ENCODE measurements around the gene LIX1L.

LIX1L gene

GRCh38 chr1:145967288-145967687 lies 9.5 kb upstream of the LIX1L start:
- Histone ChIP-seq H2AFZ (ENCODE audit: low read length) (no peak overlapping the region), H3K9me3 (replicated peaks; ENCODE audit: insufficient read depth, low read length) (no peaks in the 10 kb centered on the region), H3K4me1 (ENCODE audit: low read length) (peaks cover 19% of the 10 kb centered on the region), H3K36me3 (replicated peaks; ENCODE audit: insufficient read depth, low read length) (no peaks in the 10 kb centered on the region), H3K4me2 (ENCODE audit: low read depth, low read length) (no peak overlapping the region), H3K9ac (ENCODE audit: low read length) (no peak overlapping the region), H3K27me3 (replicated peaks; ENCODE audit: insufficient read depth, low read length) (peaks cover 15% of the 10 kb centered on the region), H4K20me1 (ENCODE audit: insufficient read depth, low read length) (no peaks in the 10 kb centered on the region), H3K27ac (ENCODE audit: low read length) (no peak overlapping the region), H3K4me3 (ENCODE audit: low read length) (no peak overlapping the region), H3F3A (ENCODE audit: insufficient read depth, low read length) (peaks cover 12% of the 10 kb centered on the region; the same call in 1 of the 2 replicates), H3K79me2 (ENCODE audit: low read length) (no peaks in the 10 kb centered on the region), H3K9me2 (replicated peaks; ENCODE audit: insufficient read depth, low read length) (no peaks in the 10 kb centered on the region)
- no peak for DNase-seq
- TF ChIP-seq EZH2phosphoT487 (IDR thresholded peaks at IDR 0.05; ENCODE audit: low read length) (no peak), EZH2 (optimal IDR thresholded peaks at IDR 0.05; ENCODE audit: low read depth, low read length) (no peak), CTCF (IDR thresholded peaks at IDR 0.05; ENCODE audit: low read length) (no peak)

GRCh38 chr1:145965119-145965744 lies 7.4 kb upstream of the LIX1L start:
- Histone ChIP-seq H3F3A (ENCODE audit: insufficient read depth, low read length) (peaks cover 12% of the 10 kb centered on the region; the same call in 1 of the 2 replicates), H3K4me1 (ENCODE audit: low read length) (peaks cover 34% of the 10 kb centered on the region), H3K4me2 (ENCODE audit: low read depth, low read length) (peak overlapping the region; percentile 63), H3K36me3 (replicated peaks; ENCODE audit: insufficient read depth, low read length) (no peaks in the 10 kb centered on the region), H3K79me2 (ENCODE audit: low read length) (no peaks in the 10 kb centered on the region), H3K27me3 (replicated peaks; ENCODE audit: insufficient read depth, low read length) (peaks cover 36% of the 10 kb centered on the region), H3K9ac (ENCODE audit: low read length) (peak overlapping the region; percentile 54; the same call in 1 of the 2 replicates), H3K4me3 (ENCODE audit: low read length) (peak overlapping the region; percentile 76), H3K27ac (ENCODE audit: low read length) (peak overlapping the region; percentile 2; the same call in 1 of the 2 replicates), H3K9me3 (replicated peaks; ENCODE audit: insufficient read depth, low read length) (no peaks in the 10 kb centered on the region), H3K9me2 (replicated peaks; ENCODE audit: insufficient read depth, low read length) (no peaks in the 10 kb centered on the region), H2AFZ (ENCODE audit: low read length) (peak overlapping the region; percentile 79), H4K20me1 (ENCODE audit: insufficient read depth, low read length) (no peaks in the 10 kb centered on the region)
- TF ChIP-seq EZH2 (optimal IDR thresholded peaks at IDR 0.05; ENCODE audit: low read depth, low read length) (no peak), EZH2phosphoT487 (IDR thresholded peaks at IDR 0.05; ENCODE audit: low read length) (no peak), CTCF (IDR thresholded peaks at IDR 0.05; ENCODE audit: low read length) (no peak)
- no peak for DNase-seq

DNA sequence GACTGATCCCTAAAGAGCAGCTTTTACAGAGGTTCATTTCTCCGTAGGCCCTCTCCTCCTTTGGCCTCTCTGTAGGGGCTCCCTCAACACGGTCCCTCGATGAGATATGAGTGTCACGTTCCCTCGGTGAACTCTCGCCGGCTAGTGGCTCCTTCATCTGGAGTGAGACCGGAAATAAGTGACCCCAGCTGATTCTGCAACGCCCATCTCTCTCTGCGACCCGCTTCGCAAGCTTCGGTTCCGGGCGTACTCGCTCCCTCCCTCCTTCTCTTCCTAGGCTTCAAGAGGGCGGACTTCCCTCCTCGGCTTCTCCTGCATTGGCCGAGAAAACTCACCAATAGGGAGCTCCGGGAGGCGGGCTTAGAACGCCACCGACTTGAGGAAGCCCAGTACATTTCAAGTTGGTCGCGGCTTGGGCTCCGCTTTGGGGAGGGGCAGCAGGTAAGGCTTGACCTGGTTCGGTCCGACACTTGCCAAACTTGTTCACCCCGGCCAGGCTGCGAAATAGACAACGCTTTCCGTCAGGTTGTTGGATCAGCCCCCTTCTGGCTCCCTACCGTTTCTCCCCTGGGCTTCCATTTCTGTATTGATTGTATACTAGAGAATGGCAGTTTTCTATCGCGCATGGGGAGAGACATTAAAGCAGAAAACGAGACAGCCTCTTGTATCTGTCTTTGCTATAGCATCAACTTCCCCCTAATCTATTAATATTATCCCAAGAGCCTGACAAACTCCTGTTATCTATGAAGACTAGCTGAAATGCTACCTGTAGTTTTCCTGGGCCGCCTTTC lies 6.7 kb upstream of the LIX1L start, which contains the start of the genes ANKRD34A and POLR3GL:
Gene ANKRD34A, minus strand, starts transcription at position 248 of the 791 bp plus-strand sequence. CDS start 2,816 bp downstream, outside the sequence.
Gene POLR3GL, plus strand, starts transcription at position 363 of the 791 bp plus-strand sequence. CDS start 10,176 bp downstream, outside the sequence.
- H3K36me3 ChIP-seq (replicated peaks; ENCODE audit: insufficient read depth, low read length) = no peaks in the 10 kb centered on the region
- peaks cover 43% of the 10 kb centered on the region for H3K27me3 ChIP-seq (replicated peaks; ENCODE audit: insufficient read depth, low read length)
- H3K9me2 ChIP-seq (replicated peaks; ENCODE audit: insufficient read depth, low read length) = no peaks in the 10 kb centered on the region
- peak within 1 kb of the TSS; percentile 76 for H3K4me3 ChIP-seq (ENCODE audit: low read length)
- H3F3A ChIP-seq (ENCODE audit: insufficient read depth, low read length) = peaks cover 12% of the 10 kb centered on the region; the same call in 1 of the 2 replicates
- TF ChIP-seq CTCF (IDR thresholded peaks at IDR 0.05; ENCODE audit: low read length) (no peak), EZH2 (optimal IDR thresholded peaks at IDR 0.05; ENCODE audit: low read depth, low read length) (no peak), EZH2phosphoT487 (IDR thresholded peaks at IDR 0.05; ENCODE audit: low read length) (no peak)
- peak within 1 kb of the TSS; percentile 54 for H3K9ac ChIP-seq (ENCODE audit: low read length)
- peak within 1 kb of the TSS; percentile 63 for H3K4me2 ChIP-seq (ENCODE audit: low read depth, low read length)
- H3K79me2 ChIP-seq (ENCODE audit: low read length) = no peaks in the 10 kb centered on the region
- H2AFZ ChIP-seq (ENCODE audit: low read length) = peak within 1 kb of the TSS; percentile 79
- H3K9me3 ChIP-seq (replicated peaks; ENCODE audit: insufficient read depth, low read length) = no peaks in the 10 kb centered on the region
- H4K20me1 ChIP-seq (ENCODE audit: insufficient read depth, low read length) = no peaks in the 10 kb centered on the region
- peak; percentile 98 for DNase-seq
- H3K4me1 ChIP-seq (ENCODE audit: low read length) = peaks cover 34% of the 10 kb centered on the region
- H3K27ac ChIP-seq (ENCODE audit: low read length) = peak within 1 kb of the TSS; percentile 2; the same call in 1 of the 2 replicates

Data from MM.1S (cell line).